Transverse colon (tissue), 3 donors: ENCODE results near the gene AIF1.

Experiments used
- EP300 ChIP-seq: sonication (generic); formaldehyde crosslinking; IDR thresholded peaks from one replicate; pipeline ENCODE4 v1.6.1; 2017; ENCODE audit warnings: antibody characterized with exemption, low read depth
- TF ChIP-seq, protein P1 (sequence below), 5 experiments: fragments of 200-600 bp in 3 of 5; fragments of 450-650 bp in 2 of 5; sonication (generic) in 3 of 5; IDR thresholded peaks; 1 replicate in 2 of 5; 2 replicates in 3 of 5; pipeline ENCODE4 v1.5.1; 2016 to 2017; ENCODE audit warnings: antibody characterized with exemption in 5 of 5, inconsistent platforms in 3 of 5, mild to moderate bottlenecking in 2 of 5, moderate library complexity in 1 of 5

DNA sequence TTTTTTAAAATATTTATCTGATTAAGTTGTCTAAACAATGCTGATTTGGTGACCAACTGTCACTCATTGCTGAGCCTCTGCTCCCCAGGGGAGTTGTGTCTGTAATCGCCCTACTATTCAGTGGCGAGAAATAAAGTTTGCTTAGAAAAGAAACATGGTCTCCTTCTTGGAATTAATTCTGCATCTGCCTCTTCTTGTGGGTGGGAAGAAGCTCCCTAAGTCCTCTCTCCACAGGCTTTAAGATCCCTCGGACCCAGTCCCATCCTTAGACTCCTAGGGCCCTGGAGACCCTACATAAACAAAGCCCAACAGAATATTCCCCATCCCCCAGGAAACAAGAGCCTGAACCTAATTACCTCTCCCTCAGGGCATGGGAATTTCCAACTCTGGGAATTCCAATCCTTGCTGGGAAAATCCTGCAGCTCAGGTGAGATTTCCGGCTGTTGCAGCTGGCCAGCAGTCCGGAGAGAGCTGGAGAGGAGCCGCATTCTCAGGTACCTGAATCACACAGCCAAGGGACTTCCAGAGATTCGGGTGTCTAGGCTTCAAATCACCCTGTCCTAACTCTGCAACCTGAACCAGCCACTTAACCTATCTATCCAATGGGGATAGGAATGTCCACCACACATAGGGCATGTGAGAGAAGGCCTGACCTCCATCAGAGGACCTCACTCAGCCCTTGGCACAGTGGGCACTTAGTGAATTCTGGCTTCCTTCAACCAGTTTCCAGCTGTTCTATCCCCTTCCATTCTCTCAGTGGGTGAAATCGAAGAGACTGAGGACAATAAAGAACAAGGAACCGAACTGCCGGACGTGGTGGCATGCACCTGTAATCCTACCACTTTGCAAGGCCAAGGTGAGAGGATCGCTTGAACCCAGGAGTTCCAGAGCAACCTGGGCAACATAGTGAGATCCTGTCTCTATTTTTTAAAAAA lies 36.6 kb upstream of the AIF1 start:
- TF ChIP-seq, protein P1, sequence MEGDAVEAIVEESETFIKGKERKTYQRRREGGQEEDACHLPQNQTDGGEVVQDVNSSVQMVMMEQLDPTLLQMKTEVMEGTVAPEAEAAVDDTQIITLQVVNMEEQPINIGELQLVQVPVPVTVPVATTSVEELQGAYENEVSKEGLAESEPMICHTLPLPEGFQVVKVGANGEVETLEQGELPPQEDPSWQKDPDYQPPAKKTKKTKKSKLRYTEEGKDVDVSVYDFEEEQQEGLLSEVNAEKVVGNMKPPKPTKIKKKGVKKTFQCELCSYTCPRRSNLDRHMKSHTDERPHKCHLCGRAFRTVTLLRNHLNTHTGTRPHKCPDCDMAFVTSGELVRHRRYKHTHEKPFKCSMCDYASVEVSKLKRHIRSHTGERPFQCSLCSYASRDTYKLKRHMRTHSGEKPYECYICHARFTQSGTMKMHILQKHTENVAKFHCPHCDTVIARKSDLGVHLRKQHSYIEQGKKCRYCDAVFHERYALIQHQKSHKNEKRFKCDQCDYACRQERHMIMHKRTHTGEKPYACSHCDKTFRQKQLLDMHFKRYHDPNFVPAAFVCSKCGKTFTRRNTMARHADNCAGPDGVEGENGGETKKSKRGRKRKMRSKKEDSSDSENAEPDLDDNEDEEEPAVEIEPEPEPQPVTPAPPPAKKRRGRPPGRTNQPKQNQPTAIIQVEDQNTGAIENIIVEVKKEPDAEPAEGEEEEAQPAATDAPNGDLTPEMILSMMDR (IDR thresholded peaks at IDR 0.05) = no peak
- TF ChIP-seq EP300 = no peak
